Neural progenitor cell (in vitro differentiated cells): ENCODE measurements around the gene C14orf93.

Source experiments
- CTCF ChIP-seq: fragments of 200-600 bp; sonication (generic); IDR thresholded peaks from 2 replicates; pipeline ENCODE4 v1.5.1; 2017; ENCODE audit warnings: antibody characterized with exemption, mild to moderate bottlenecking
- EZH2 ChIP-seq: fragments of 200-600 bp; sonication (generic); IDR thresholded peaks from 2 replicates; pipeline ENCODE4 v1.6.1; 2017; ENCODE audit warnings: antibody characterized with exemption, mild to moderate bottlenecking, moderate library complexity
- EZH2phosphoT487 ChIP-seq: fragments of 200-600 bp; sonication (generic); IDR thresholded peaks from 2 replicates; pipeline ENCODE4 v1.6.1; 2017; ENCODE audit warnings: antibody characterized with exemption

- TF ChIP-seq CTCF (no peak), EZH2 (no peak), EZH2phosphoT487 (no peak)
These were observed 15.3 kb upstream of the C14orf93 start for GRCh38 chr14:23025151-23025814.
